Type B pancreatic cell (in vitro differentiated cells): ENCODE results near the gene MYO18B. TPM values are rescaled to one million over a fixed set of nuclear protein-coding genes. Genes with fewer than 3 reads are reported as not detected.

Experiments used
- DNase-seq: peaks from one replicate; pipeline ENCODE4 v3.0.0; 2021; ENCODE audit warnings: mixed read lengths; ENCODE audit not compliant: unreplicated experiment; ENCODE audit errors: extremely low spot score
- H3K27ac Mint-ChIP-seq: 2 replicates; pipeline ENCODE4 v1.8.0; 2021; ENCODE audit warnings: mild to moderate bottlenecking, mixed read lengths
- H3K27me3 Mint-ChIP-seq: 2 replicates; pipeline ENCODE4 v1.8.0; 2021; ENCODE audit warnings: mixed read lengths
- H3K36me3 Mint-ChIP-seq: 2 replicates; pipeline ENCODE4 v1.8.0; 2021; ENCODE audit warnings: mixed read lengths
- H3K4me1 Mint-ChIP-seq: one replicate; pipeline ENCODE4 v1.8.0; 2021; ENCODE audit warnings: mixed read lengths; ENCODE audit not compliant: unreplicated experiment
- H3K4me3 Mint-ChIP-seq: 2 replicates; pipeline ENCODE4 v1.8.0; 2021; ENCODE audit warnings: mild to moderate bottlenecking, mixed read lengths
- H3K9me3 Mint-ChIP-seq: 2 replicates; pipeline ENCODE4 v1.8.0; 2021; ENCODE audit warnings: mixed read lengths
- CTCF ChIP-seq: fragments of 200-600 bp; sonication (generic); conservative IDR thresholded peaks from 2 replicates; pipeline ENCODE4 v1.5.0; 2021; ENCODE audit warnings: antibody characterized with exemption, mild to moderate bottlenecking
- total RNA-seq: library from RNA; stranded (reverse); gene quantifications from 2 replicates; pipeline ENCODE4 v1.2.1, GENCODE V29; 2021; ENCODE audit warnings: low replicate concordance

The MYO18B gene
- total RNA-seq, 1 donor from 2014 or later: 0.10 TPM

GRCh38 chr22:25714739-25715138 is 27.2 kb upstream of the MYO18B start:
- Mint-ChIP-seq H3K36me3 (peaks cover 7% of the 10 kb centered on the region), H3K4me3 (no peak overlapping the region), H3K9me3 (no peaks in the 10 kb centered on the region), H3K27me3 (no peaks in the 10 kb centered on the region), H3K27ac (no peak overlapping the region), H3K4me1 (peaks cover 12% of the 10 kb centered on the region)
- no peak for TF ChIP-seq CTCF
- no peak for DNase-seq

- no peaks in the 10 kb centered on the region for H3K27me3 Mint-ChIP-seq
- H3K4me3 Mint-ChIP-seq: no peak overlapping the region
- no peak for TF ChIP-seq CTCF
- H3K9me3 Mint-ChIP-seq: no peaks in the 10 kb centered on the region
- H3K4me1 Mint-ChIP-seq: no peaks in the 10 kb centered on the region
- H3K27ac Mint-ChIP-seq: no peak overlapping the region
- DNase-seq: no peak
- H3K36me3 Mint-ChIP-seq: peaks cover 3% of the 10 kb centered on the region
These were observed 25.4 kb upstream of the MYO18B start for GRCh38 chr22:25716637-25717036.

- no peak for TF ChIP-seq CTCF
- Mint-ChIP-seq H3K4me1 (no peaks in the 10 kb centered on the region), H3K9me3 (no peaks in the 10 kb centered on the region), H3K36me3 (peaks cover 3% of the 10 kb centered on the region), H3K27me3 (no peaks in the 10 kb centered on the region), H3K4me3 (no peak overlapping the region), H3K27ac (no peak overlapping the region)
- DNase-seq: no peak
These were observed 23.7 kb upstream of the MYO18B start for GRCh38 chr22:25718135-25718840.

- TF ChIP-seq CTCF: no peak
- Mint-ChIP-seq H3K27ac (no peak overlapping the region), H3K9me3 (no peaks in the 10 kb centered on the region), H3K36me3 (no peaks in the 10 kb centered on the region), H3K4me1 (no peaks in the 10 kb centered on the region), H3K27me3 (no peaks in the 10 kb centered on the region), H3K4me3 (no peak overlapping the region)
- peak; percentile 15 for DNase-seq
These were observed 19.8 kb upstream of the MYO18B start for GRCh38 chr22:25722223-25722622.

- Mint-ChIP-seq H3K4me3 (no peak overlapping the region), H3K4me1 (no peaks in the 10 kb centered on the region), H3K36me3 (no peaks in the 10 kb centered on the region), H3K27me3 (no peaks in the 10 kb centered on the region), H3K9me3 (no peaks in the 10 kb centered on the region), H3K27ac (no peak overlapping the region)
- TF ChIP-seq CTCF: no peak
- DNase-seq: no peak
These were observed 19.4 kb upstream of the MYO18B start for GRCh38 chr22:25722626-25723025.

GRCh38 chr22:25726241-25726640 is 15.7 kb upstream of the MYO18B start:
- peak; percentile 20 for DNase-seq
- Mint-ChIP-seq H3K4me1 (no peaks in the 10 kb centered on the region), H3K4me3 (no peak overlapping the region), H3K9me3 (no peaks in the 10 kb centered on the region), H3K27me3 (no peaks in the 10 kb centered on the region), H3K27ac (peak overlapping the region; percentile 0), H3K36me3 (no peaks in the 10 kb centered on the region)
- TF ChIP-seq CTCF: no peak
